GM23338 (cell line): ENCODE measurements around the gene PRPH. TPM values are rescaled to one million over a fixed set of nuclear protein-coding genes. Genes with fewer than 3 reads are reported as not detected.

ENCODE experiments used
- ATAC-seq: fragments of 200-7000 bp; cut with Tn5 transposase; 3 replicates; pipeline ENCODE4 v1.9.1; 2020
- DNase-seq: peaks from one replicate; pipeline ENCODE4 v3.0.0-alpha.2; 2015; ENCODE audit warnings: low spot score
- H2AFZ ChIP-seq: fragments of 200-600 bp; sonication (generic); 2 replicates; pipeline ENCODE4 v1.8.0; 2016; ENCODE audit warnings: antibody characterized with exemption, mild to moderate bottlenecking, moderate library complexity
- H3F3A ChIP-seq: fragments of 200-600 bp; sonication (generic); replicated peaks from 2 replicates; pipeline ENCODE4 v1.8.0; 2017; ENCODE audit warnings: antibody characterized with exemption, mixed run types, low read depth
- H3K27ac ChIP-seq: fragments of 200-600 bp; sonication (generic); 2 replicates; pipeline ENCODE4 v1.6.1; 2016; ENCODE audit warnings: low read depth
- H3K27me3 ChIP-seq: fragments of 200-600 bp; sonication (generic); 2 replicates; pipeline ENCODE4 v1.8.0; 2016; ENCODE audit warnings: mild to moderate bottlenecking, mixed run types, moderate library complexity; ENCODE audit not compliant: insufficient read depth
- H3K36me3 ChIP-seq: fragments of 200-600 bp; sonication (generic); 2 replicates; pipeline ENCODE4 v1.8.0; 2016; ENCODE audit warnings: mild to moderate bottlenecking; ENCODE audit not compliant: insufficient read depth
- H3K4me1 ChIP-seq: fragments of 200-600 bp; sonication (generic); 2 replicates; pipeline ENCODE4 v1.8.0; 2016; ENCODE audit warnings: mild to moderate bottlenecking, moderate library complexity; ENCODE audit not compliant: insufficient read depth
- H3K4me2 ChIP-seq: fragments of 200-600 bp; sonication (generic); 2 replicates; pipeline ENCODE4 v1.7.1; 2017; ENCODE audit warnings: mixed run types
- H3K4me3 ChIP-seq: fragments of 200-600 bp; sonication (generic); 2 replicates; pipeline ENCODE4 v1.6.1; 2016; ENCODE audit warnings: mixed run types
- H3K79me2 ChIP-seq: fragments of 200-600 bp; sonication (generic); replicated peaks from 2 replicates; pipeline ENCODE4 v1.8.0; 2017; ENCODE audit warnings: mild to moderate bottlenecking; ENCODE audit not compliant: insufficient read depth
- H3K9me2 ChIP-seq: fragments of 200-600 bp; sonication (generic); 2 replicates; pipeline ENCODE4 v1.8.0; 2017; ENCODE audit not compliant: insufficient read depth
- H4K20me1 ChIP-seq: fragments of 200-600 bp; sonication (generic); replicated peaks from 2 replicates; pipeline ENCODE4 v1.8.0; 2017; ENCODE audit warnings: mild to moderate bottlenecking; ENCODE audit not compliant: insufficient read depth
- H3K27ac Mint-ChIP-seq: 2 replicates; pipeline ENCODE4 v1.8.0; 2020; ENCODE audit warnings: inconsistent platforms, mild to moderate bottlenecking, moderate library complexity, mixed read lengths
- H3K27me3 Mint-ChIP-seq: 3 replicates; pipeline ENCODE4 v1.8.0; 2022; ENCODE audit warnings: low read depth, mild to moderate bottlenecking, moderate library complexity, mixed read lengths, inconsistent platforms; ENCODE audit not compliant: insufficient read depth, poor library complexity
- H3K36me3 Mint-ChIP-seq: 3 replicates; pipeline ENCODE4 v1.8.0; 2021; ENCODE audit warnings: low read depth, mild to moderate bottlenecking, inconsistent platforms, moderate library complexity, mixed read lengths
- H3K4me1 Mint-ChIP-seq: 3 replicates; pipeline ENCODE4 v1.8.0; 2020; ENCODE audit warnings: mild to moderate bottlenecking, inconsistent platforms, mixed read lengths
- H3K4me3 Mint-ChIP-seq: 3 replicates; pipeline ENCODE4 v1.8.0; 2021; ENCODE audit warnings: moderate library complexity, mild to moderate bottlenecking, inconsistent platforms, mixed read lengths
- H3K9me3 Mint-ChIP-seq: 3 replicates; pipeline ENCODE4 v1.8.0; 2020; ENCODE audit warnings: moderate library complexity, mild to moderate bottlenecking, inconsistent platforms, mixed read lengths
- CREB1 ChIP-seq: fragments of 250-450 bp; sonication (Bioruptor Pico); IDR thresholded peaks from 2 replicates; pipeline ENCODE4 v1.5.0; 2020; ENCODE audit warnings: low read depth, mild to moderate bottlenecking, moderate library complexity
- CTCF ChIP-seq, 2 experiments: fragments of 200-600 bp in 1 of 2; sonication (generic) in 1 of 2; conservative IDR thresholded peaks; 2 replicates each; pipeline versions ENCODE4 v1.5.1 to v1.6.1; 2016 to 2017; ENCODE audit warnings: antibody characterized with exemption in 2 of 2, low read depth in 2 of 2, mild to moderate bottlenecking in 2 of 2, moderate library complexity in 1 of 2
- EZH2 ChIP-seq: fragments of 200-600 bp; sonication (generic); IDR thresholded peaks from one replicate; pipeline ENCODE4 v1.8.0; 2017; ENCODE audit warnings: antibody characterized with exemption, mild to moderate bottlenecking, low read depth; ENCODE audit not compliant: unreplicated experiment
- EZH2phosphoT487 ChIP-seq: fragments of 200-600 bp; sonication (generic); IDR thresholded peaks from one replicate; pipeline ENCODE4 v1.8.1; 2018; ENCODE audit warnings: antibody characterized with exemption; ENCODE audit not compliant: unreplicated experiment
- JUNB ChIP-seq: IDR thresholded peaks from one replicate; pipeline ENCODE4 v1.6.1; 2016; ENCODE audit warnings: antibody characterized with exemption; ENCODE audit not compliant: unreplicated experiment
- NANOG ChIP-seq: IDR thresholded peaks from 2 replicates; pipeline ENCODE4 v1.6.1; 2016; ENCODE audit warnings: antibody characterized with exemption, borderline replicate concordance
- POLR2AphosphoS5 ChIP-seq: IDR thresholded peaks from 2 replicates; pipeline ENCODE4 v1.6.1; 2016; ENCODE audit warnings: antibody characterized with exemption, low read depth
- REST ChIP-seq: IDR thresholded peaks from one replicate; pipeline ENCODE4 v1.6.1; 2018; ENCODE audit warnings: antibody characterized with exemption; ENCODE audit not compliant: unreplicated experiment
- STAT1 ChIP-seq: IDR thresholded peaks from one replicate; pipeline ENCODE4 v1.6.1; 2016; ENCODE audit warnings: antibody characterized with exemption; ENCODE audit not compliant: unreplicated experiment
- ZNF114 ChIP-seq: fragments of 250-450 bp; sonication (Bioruptor Pico); IDR thresholded peaks from 2 replicates; pipeline ENCODE4 v1.5.0; 2020; ENCODE audit warnings: mild to moderate bottlenecking, moderate library complexity
- ZNF331 ChIP-seq: fragments of 250-450 bp; sonication (Bioruptor Pico); IDR thresholded peaks from 2 replicates; pipeline ENCODE4 v1.5.0; 2020; ENCODE audit warnings: low read depth, mild to moderate bottlenecking, moderate library complexity
- ZNF462 ChIP-seq: fragments of 250-450 bp; sonication (Bioruptor Pico); IDR thresholded peaks from 2 replicates; pipeline ENCODE4 v1.5.0; 2020; ENCODE audit warnings: mild to moderate bottlenecking, moderate library complexity
- polyA plus RNA-seq: library from polyadenylated mRNA; unstranded; fragments of >200 nt; fragmentation: Nextera tagmentation; extraction: Ambion mirVana; gene quantifications from 2 replicates; pipeline ENCODE4 v1.2.1, GENCODE V29; 2016
- total RNA-seq: library from RNA; depleted of rRNA; stranded (reverse); fragments of >200 nt; shearing (Covaris generic); gene quantifications from 2 replicates; pipeline ENCODE4 v1.2.3, GENCODE V29; 2014

Gene PRPH
- total and polyA plus RNA-seq, 2 experiments from 2014 or later: 0.24 to 0.36 TPM

GRCh38 chr12:49261721-49262120 is 33.2 kb upstream of the PRPH start:
- peaks cover 4% of the 10 kb centered on the region; the same call in 1 of the 2 replicates for H3F3A ChIP-seq

More at GRCh38 chr12:49261721-49262120, 33.2 kb upstream of the PRPH start:
- Histone ChIP-seq H3K4me3 (no peak overlapping the region), H3K36me3 (no peaks in the 10 kb centered on the region; the same call in 1 of the 2 replicates), H3K27ac (no peak overlapping the region), H3K27me3 (peaks cover 6% of the 10 kb centered on the region; the same call in 1 of the 2 replicates), H4K20me1 (peaks cover 5% of the 10 kb centered on the region), H2AFZ (no peak overlapping the region), H3K4me2 (no peak overlapping the region), H3K4me1 (peaks cover 5% of the 10 kb centered on the region; the same call in 1 of the 2 replicates), H3K9me2 (no peaks in the 10 kb centered on the region), H3K79me2 (peaks cover 25% of the 10 kb centered on the region)
- no peak for TF ChIP-seq REST
- TF ChIP-seq JUNB: no peak
- no peak for TF ChIP-seq EZH2
- TF ChIP-seq POLR2AphosphoS5: no peak
- TF ChIP-seq STAT1: no peak
- no peak for TF ChIP-seq ZNF114 (CRISPR knock-in tag)
- TF ChIP-seq CTCF (conservative IDR thresholded peaks at IDR 0.05; ENCODE audit: low read depth in 2 of 2): no peak
- no peak for TF ChIP-seq EZH2phosphoT487
- TF ChIP-seq CREB1: no peak
- no peak for TF ChIP-seq NANOG
- TF ChIP-seq ZNF462: no peak
- no peak for TF ChIP-seq ZNF331 (CRISPR knock-in tag)
- Mint-ChIP-seq H3K27me3 (peaks cover 15% of the 10 kb centered on the region), H3K36me3 (peaks cover 15% of the 10 kb centered on the region), H3K4me1 (peaks cover 4% of the 10 kb centered on the region; the same call in 2 of the 3 replicates), H3K9me3 (peaks cover 9% of the 10 kb centered on the region; the same call in 1 of the 3 replicates), H3K27ac (no peak overlapping the region), H3K4me3 (no peak overlapping the region)
- ATAC-seq: no peak
- no peak for DNase-seq
